HG03342 (cell line): Measurements from ENCODE around the gene DNMBP.
"Not testable (repeated sequence)": the region's sequence is repeated elsewhere in the genome, so short reads cannot be mapped to it uniquely, and the experiment has no call there.

ENCODE experiments used
- ATAC-seq: cut with Tn5 transposase; IDR thresholded peaks from one replicate; pipeline ENCODE4 v1.9.1; 2021; ENCODE audit warnings: mild to moderate bottlenecking, moderate library complexity; ENCODE audit not compliant: unreplicated experiment

The DNMBP gene

DNA sequence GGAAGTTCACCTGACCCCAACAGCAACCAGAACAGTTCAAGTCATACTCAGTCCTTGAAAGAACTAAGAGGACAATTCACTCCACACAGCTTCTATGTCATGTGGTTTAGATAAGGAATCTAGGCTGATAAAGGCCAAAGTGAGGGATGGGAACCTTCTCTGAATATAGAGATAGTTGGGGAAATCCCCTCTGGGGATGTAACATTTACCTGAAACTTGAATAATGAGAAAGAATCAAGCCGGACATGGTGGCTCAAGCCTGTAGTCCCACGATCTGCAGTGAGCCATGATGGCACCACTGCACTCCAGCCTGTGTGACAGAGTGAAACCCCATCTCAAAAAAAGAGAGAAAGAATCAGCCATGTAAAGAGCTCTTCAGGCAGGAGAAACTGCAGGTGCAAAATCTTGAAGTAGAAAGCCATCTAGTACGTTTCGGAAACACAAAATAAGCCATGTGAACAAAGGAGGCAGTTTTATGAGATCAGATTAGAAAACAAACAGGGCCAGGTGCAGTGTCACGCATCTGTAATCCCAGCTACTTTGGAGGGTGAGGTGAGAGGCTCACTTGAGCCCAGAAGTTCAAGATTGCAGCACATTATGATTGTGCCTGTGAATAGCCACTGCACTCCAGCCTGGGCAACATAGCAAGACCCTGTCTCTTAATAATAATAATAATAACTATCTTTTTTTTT lies 4.5 kb upstream of the DNMBP start:
- ATAC-seq: peak; percentile 69

DNA sequence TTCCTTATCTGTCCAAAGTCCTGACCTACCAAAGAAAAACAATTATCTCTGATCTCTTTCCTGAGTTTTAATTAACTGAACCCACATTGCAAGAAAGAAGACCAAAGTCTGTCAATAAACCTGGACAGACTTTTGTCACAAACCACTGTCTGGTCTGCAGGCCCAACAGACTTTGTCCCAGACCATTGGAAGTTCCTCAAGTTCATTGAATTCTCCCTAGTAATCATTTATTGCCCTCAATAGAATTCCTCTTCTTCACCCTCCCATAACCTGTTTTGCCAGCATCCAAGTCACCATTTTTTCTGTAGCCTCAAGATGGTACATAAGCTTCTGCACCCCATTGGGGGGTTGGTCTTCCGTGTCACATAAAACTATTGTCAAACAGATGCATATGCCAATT lies 3.9 kb upstream of the DNMBP start:
- no peak for ATAC-seq

DNA sequence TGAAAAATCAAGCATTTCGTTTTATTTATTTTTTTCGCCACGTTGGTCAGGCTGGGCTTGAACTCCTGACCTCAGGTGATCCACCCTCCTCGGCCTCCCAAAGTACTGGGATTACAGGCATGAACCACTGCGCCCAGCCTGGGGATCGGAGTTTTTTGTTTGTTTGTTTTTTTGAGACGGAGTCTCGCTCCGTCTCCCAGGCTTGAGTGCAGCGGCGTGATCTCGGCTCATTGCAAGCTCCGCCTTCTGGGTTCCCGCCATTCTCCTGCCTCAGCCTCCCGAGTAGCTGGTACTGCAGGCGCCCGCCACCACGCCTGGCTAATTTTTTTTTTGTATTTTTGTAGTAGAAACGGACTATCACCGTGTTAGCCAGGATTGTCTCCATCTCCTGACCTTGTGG lies 2.2 kb upstream of the DNMBP start:
- ATAC-seq: not testable (repeated sequence)

DNA sequence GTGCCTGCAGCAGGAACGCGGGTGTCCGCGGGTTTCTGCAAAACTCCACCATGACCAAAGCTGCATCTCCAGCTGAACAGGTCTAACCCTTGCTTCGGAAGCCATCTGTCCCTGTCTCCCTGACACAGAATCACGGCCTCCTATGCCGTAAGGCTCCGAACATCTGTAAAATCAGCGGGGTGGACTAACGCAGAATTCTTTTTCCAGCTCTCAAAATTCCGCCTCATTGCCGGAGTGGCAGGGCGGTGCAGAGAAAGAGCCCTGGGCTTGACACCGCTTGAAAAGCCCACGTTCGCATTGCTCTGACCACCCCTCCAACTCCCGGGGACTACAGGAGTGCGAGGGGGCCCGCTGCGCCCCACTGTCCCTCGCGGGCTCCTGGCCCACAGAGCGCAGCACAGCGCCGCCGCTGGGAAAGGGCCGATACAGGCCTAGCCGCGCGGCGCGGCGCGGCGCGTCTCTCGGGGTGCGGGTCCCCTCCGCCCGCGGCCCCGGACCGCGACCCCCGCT lies 409 bp downstream of the DNMBP start:
- peak; percentile 47 for ATAC-seq

DNA sequence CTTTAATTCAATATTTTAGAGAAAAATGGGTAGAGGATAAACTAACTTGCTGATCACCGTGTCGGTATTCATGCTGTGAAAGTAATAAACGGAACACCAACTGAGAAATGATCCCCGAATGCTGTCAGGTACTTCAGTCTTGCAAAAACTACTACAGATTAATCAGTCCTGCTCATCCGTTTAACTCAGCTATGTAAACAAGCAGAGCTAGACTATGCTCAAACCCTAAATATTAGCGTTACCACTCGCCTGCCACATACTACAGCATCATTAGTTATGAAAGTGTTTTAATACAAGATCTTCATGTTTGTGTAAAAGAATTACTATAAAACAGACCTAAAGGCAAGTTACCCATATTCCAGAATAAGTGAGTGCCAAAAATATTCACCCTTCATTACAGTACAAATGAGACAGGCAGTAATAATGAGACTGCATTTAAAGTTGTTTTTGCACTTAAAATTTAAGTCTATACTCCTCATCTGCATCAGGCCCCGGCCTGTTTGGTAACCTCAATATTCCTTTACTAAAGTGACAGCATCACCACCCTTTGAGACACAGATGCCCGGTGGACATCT lies 952 bp downstream of the DNMBP start:
- ATAC-seq: no peak

DNA sequence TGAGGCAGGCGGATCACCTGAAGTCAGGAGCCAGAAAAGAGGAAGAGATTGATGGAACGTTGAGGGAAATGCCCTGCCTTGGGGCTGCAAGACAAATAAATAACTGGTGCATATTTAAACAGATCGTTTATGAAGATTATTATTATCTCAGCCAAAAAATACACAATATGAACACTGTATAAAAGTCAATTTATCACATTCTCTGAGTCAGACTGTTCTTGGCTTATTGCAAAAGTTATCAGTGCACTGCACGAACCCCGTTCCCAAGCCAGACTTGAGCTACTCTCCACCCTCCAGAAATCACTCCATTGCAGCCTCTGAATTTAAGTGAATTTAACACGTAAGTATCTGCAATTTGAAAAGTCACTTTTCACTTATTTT lies 1.6 kb downstream of the DNMBP start:
- no peak for ATAC-seq

DNA sequence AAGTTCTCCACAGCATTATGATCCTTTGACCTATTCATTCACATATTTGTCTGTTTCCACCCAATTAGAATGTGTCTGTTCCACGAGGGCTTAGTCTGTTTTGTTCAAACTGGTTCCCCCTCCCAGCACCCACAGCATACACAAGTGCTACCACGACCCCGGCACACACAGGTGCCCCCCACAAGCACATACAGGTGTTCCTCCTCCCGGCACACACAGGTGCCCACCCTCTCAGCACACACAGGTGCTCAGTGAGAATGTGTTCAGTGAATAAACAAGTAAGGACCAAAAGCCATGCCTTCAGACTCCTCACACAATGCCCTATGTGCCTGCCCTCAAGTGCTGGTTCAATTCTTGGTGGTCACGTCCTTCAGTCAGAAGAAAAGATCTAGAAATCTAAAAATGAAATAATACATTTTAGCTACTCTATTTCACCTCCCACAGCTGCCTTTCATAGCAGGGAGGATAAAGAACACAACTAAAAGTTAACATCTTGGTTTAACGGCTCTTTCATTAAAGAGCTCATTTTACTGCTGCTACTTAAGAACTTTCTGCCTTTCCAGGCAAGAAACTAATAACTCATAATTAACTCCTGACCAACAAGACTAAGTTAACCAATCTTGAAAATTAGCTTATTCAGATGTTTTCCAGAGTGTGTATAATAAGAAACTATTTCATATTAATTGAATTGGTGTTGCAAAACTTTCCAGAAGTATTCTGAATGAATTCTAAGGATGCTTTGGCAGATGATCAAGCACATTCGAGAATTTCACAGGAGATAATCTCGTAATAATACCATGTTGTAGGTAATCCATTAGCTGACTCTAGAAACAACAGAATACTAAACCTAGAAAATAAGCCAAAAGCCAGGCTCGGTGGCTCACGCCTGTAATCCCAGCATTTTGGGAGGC lies 2.3 kb downstream of the DNMBP start:
- ATAC-seq: no peak

DNA sequence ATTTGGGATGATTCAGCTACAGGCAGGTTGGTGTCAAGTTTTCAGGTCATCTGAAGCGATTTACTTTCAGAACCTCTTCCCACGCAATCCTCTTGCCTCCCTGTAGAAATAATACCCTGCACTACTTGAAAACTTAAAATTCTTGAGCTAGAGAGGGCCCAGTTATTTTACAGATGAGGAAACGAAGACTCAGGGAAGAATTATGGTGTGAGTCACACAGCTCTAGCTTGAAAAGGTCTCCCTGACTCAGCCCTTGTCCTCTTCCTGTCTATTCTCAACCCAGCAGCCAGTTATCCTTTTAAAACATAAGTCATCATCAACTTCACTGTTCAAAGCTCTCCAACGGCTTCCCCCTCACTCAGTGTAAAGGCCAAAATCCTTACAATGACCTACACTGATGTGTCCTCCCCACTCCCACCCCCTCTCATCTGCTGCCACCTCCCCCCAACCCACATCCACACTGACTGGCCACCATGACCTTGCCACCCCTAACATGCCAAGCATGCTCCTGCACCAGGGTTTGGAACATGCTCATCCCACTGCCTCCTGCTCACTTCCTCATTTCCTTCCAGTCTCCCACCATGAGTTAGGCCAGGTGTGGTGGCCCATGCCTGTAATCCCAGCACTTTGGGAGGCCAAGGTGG lies 3.4 kb downstream of the DNMBP start:
- no peak for ATAC-seq

DNA sequence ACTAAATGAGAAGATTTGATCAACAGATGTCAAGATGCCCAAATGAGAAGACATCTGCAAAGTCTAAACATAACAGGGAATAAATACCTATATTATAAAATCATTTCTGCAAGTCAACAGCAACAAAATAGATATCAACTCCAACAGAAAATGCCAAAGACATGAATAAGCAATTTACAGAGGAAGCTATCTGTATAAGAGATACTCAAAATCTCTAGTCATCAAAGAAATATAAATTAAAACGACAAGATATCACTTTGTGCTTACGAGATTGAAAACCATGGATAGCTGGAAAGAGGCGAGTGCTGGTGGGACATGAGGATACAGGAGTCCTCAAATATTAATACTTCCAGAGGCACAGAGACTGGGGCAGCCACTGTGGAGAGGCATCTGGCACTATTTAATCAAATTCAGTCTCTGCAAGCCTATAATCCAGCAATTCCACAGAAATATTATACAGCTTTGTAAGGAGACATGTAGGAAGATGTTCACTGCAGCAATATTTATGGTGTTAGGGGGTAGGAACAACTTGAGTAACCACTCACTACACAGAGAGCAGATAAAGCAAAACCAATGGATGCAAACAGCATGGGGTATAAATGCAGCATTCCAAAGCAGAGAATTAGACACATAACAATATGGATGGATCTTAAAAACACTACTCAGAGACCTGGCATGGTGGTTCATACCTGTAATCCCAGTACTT lies 4.8 kb downstream of the DNMBP start:
- no peak for ATAC-seq

DNA sequence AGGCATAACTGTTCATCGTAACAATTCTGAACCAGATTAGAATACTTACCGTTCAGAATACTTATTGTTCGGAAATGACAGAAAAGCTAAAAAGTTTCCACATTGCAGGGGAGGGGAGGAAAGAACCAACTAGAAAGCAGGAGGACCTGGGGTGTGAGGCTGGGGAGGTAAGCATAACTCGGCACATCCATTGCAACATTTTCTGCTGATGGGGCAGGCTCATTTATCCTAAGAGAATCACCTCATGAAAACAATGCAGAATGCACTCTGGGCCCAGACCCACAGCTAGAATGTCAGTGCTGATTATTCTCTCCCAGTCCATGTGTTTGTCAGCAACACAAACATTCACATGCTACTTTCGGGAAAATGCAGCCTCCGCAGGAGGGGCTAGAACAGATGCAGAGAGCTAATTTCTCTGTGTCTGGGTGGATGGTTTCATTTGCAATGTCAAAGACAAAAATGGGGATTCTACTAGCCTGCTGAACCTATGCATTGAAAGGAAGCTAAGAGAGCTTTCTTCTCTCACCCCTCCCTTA lies 9.6 kb downstream of the DNMBP start:
- ATAC-seq: no peak

DNA sequence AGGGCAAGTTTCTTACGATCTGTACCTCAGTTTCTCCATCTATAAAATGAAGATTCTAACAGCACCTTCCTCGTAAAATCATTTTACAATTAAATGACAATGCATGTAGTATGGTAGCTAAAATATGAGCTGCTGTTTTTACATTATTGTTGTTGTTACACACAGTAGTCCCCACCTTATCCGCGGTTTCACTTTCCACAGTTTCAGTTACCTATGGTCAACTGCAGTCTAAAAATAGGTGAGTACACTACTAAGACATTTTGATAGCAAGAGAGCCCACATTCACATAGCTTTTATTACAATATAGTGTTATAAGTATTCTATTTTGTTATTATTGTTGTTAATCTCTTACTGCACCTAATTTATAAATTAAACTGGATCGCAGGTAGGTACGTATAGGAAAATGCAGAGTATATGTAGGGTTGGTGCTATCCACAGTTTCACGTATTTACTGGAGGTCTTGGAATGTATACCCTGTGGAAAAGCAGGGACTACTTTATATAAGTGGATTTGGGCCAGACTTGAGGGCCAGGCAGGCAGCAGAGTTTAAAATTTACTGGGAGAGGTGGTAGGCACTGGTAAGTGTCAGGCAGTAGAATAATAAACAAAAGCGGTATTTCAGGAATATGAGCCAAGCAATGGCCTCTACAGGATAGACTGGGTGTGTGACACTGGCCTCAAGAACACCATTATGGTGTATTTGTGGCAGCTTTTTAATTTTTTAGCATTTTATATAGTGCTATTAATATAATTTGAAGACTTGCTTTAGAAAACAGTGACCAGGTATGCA lies 10.2 kb downstream of the DNMBP start:
- ATAC-seq: no peak

DNA sequence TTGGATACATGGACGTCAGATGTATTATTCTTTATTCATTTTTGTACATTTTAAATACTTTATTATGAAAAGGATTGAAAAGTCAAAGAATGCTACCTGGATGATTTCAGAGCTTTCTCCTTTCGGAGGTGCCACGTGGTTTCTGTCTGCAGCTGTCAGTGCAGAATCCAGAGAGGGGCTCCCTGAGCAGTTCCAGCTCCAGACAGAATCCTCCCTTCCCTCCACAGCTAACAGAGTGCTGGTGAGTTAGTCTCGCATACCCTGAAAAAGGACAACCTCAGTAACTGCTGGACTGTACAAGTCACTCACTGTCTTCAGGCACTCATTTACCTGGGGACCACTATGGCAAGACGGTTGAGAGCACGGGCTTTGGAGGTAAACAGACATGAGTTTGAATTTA lies 10.9 kb downstream of the DNMBP start:
- ATAC-seq: no peak

DNA sequence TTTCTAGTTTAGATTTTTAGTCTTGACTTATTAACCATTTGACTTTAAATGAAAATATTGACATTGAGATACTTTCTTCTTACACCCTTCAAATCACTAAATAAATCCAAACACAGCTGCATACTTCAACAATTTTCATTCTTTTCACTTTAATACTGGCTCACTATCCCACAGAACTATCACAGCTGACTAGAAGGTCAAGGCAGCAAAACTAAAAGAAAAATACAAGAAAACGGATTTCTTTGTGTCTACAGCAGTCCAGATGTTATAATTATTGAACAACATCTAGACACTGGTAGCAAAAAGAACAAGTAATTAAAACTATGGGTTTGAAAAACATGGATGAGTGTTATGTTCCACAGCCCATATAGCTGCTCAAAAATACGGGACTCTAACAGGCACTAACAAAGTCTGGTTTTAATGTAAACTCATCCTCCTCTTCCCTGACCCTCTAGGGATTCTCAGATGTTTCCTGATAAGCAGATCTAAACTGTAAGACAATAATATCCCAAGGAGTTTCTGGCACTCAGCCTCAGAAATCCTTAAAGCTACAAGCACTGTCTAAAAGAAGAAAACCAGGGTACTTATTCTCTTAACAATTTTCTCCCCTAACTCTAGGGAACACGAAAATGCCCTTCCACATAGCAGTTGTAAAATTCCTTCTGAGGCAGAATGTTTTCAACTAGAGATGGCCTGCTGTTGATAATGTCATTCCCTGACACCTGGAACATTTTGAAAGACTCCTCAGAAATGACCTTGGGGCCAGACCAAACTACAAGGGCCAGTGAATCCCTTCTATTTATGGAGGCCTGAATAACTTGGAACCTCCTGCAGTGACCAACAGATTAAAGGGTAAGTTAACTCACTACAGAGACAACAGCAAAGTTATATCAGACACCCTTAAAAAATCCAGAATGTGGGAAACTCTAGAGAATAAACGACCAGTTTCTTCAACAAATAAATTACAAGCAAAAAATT lies 12.8 kb downstream of the DNMBP start:
- ATAC-seq: no peak

DNA sequence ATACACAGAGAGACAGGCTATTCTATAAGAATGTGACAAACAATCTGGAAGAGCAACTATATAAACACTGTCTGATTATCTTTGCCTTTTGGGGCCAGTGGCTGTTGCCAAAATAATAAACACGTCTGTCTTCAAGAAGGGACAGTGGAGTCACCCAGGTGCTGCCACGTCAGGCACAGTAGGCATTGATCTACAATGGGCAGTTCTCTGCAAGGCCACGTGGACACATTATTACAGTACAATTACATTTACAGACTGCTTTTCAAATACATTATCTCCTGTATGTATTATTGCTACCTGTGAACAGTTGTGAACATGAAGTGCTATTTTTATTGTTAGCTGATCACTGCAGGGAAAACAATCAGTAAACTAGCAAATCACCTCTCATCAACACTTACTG lies 14.0 kb downstream of the DNMBP start:
- no peak for ATAC-seq

DNA sequence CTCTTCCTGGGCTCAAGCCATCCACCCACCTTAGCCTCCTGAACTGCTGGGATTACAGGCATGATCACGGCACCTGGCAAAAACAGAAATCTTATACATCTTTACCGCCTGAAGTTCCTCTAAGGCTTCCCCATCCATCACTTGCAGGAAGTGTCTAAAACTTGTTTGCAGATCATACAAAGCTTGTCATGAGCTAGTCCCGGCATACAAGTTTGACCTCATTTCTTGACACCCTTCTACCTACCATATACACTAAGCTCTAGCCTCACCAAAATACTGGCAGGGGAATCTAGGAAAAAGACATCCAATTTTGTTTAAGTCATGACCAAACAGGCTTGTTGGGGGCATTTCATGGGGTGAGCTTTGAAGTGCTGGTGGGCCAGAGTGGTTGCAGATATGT lies 14.5 kb downstream of the DNMBP start:
- ATAC-seq: no peak

DNA sequence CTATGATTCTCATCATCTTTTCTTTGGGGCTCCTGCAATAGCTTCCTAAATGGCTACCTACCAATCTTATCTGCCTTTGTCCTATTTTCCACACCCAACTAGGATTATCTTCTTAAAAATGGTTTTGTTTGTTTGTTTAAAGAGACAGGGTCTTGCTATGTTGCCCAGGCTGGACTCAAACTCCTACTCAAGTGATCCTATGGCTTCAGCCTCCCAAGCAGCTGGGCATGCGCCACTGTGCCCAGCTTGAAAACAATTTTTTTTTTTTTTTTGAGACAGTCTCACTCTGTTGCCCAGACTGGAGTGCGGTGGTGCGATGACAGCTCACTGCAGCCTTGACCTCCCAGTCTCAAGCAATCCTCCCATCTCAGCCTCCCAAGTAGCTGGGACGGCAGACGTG lies 14.9 kb downstream of the DNMBP start:
- no peak for ATAC-seq

DNA sequence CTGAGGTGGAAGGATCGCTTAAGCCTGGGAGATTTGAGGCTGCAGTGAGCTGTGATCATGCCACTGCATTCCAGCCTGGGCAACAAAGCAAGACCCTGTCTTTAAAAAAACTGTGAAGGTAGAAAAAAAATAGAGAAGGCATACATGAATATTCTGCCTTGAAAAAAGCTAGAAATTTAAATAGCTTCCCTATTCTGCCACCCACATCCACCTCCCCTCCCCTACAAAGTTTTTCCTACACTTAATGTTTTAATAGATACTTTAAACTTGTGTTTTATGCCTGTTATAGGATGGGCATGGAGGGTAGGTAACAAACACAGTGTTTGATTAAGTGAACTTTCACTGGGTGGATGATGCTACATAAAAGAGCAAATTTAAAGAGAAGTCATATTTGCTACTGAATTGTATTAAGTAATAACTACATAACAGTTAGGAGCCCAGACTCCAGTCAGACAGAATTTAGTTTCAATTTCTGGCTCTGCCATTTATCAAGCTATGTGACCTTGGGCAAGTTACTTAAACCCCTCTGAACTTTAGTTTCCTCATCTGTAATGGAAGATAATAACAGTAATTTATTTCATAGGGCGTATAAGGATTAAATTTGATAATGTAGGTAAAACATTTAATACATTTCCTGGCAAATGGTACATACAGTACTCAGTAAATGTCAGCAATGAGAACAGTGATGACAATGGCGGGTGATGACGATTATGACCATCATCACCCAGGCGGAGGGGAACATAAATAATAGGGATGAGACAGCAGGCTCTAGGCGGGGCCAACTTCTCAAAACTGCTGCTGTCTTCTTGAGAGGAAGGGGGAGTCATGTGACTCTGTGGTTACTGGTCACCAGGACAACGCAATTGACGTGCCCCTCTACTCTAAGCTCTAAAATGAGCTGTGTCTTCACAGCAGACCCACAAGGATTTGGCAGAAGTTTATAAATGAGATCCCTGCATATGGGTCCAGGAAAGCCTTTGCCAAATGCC lies 15.8 kb downstream of the DNMBP start:
- ATAC-seq: peak; percentile 95
